Adipocyte (in vitro differentiated cells): ENCODE measurements around the gene TRA2B.
A peak's percentile ranks its signal among the peaks of the same experiment; 100 is the strongest.

ENCODE experiments used
- DNase-seq: peaks from one replicate; pipeline ENCODE4 v3.0.0-alpha.2; 2015; ENCODE audit warnings: low read depth
- H3K27me3 ChIP-seq: replicated peaks from 2 replicates; pipeline ENCODE4 v1.7.0; 2013; ENCODE audit warnings: mild to moderate bottlenecking, low read length, moderate library complexity; ENCODE audit not compliant: control insufficient read depth, insufficient read depth
- H3K36me3 ChIP-seq: 2 replicates; pipeline ENCODE4 v1.7.0; 2013; ENCODE audit warnings: low read length, mild to moderate bottlenecking, moderate library complexity; ENCODE audit not compliant: control insufficient read depth, insufficient read depth, severe bottlenecking
- H3K4me1 ChIP-seq: 2 replicates; pipeline ENCODE4 v1.7.0; 2013; ENCODE audit warnings: mild to moderate bottlenecking, low read length, moderate library complexity; ENCODE audit not compliant: control insufficient read depth, insufficient read depth
- H3K4me3 ChIP-seq: 2 replicates; pipeline ENCODE4 v1.7.0; 2013; ENCODE audit warnings: mild to moderate bottlenecking, low read length, moderate library complexity
- H3K9ac ChIP-seq: 2 replicates; pipeline ENCODE4 v1.7.0; 2013; ENCODE audit warnings: mild to moderate bottlenecking, low read length, moderate library complexity
- H3K9me3 ChIP-seq: 2 replicates; pipeline ENCODE4 v1.7.0; 2013; ENCODE audit warnings: mild to moderate bottlenecking, low read length, moderate library complexity; ENCODE audit not compliant: control insufficient read depth

The TRA2B gene

DNA sequence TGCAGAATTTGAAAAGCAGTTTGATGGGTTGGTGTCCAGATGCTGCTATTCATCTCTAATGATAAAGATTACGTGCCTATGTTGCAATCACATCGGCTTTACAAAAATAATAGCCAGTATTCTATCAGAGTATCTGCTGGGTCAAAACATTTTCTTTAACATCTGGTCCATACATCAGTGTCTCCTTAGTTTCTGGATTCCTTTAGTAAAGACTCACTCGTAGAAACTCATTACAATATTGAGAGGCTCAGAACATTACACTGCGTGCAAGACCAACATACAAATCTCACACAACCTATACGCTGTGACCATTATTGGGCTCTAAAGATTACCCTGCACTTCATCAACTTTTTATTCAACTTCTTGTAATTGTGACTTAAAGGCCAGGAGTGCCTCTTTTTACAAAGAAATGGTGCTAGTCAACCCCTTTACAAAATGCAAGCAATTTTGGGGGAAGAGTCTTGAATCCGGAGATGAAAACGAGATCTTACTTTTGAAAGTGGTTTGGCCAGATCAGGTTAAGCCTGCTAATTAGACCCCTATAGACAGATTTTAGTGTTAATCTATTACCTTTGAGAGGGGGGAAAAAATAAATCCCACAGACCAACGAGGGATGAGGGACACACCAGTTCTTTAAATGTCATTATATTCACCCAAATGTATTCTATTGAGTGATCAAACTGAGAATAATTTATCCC is 2.9 kb downstream of the TRA2B start:
- H3K36me3 ChIP-seq = peaks cover 7% of the 10 kb centered on the region
- H3K4me1 ChIP-seq = peaks cover 57% of the 10 kb centered on the region
- no peaks in the 10 kb centered on the region for H3K9me3 ChIP-seq
- peak; percentile 59 for DNase-seq
- no peaks in the 10 kb centered on the region for H3K27me3 ChIP-seq
- peak overlapping the region; percentile 97 for H3K9ac ChIP-seq
- peak overlapping the region; percentile 92 for H3K4me3 ChIP-seq

DNA sequence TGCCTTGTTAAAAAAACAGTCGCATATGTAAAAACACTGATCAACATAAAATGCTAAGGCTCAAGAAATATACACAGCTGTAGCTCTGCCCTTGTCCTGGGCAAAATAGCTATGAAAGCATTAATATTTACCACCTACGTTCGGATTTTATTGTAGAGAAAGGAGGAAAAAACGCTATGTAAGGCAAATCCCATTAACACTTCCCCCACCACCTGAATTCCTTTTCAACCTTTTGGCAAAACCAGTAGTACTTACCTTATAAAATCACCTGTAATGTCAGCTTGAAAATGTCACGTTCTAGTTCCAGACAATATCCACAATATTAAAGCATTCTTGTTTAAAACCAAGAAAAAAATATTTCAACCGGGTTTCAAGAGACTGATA is 3.6 kb downstream of the TRA2B start:
- Histone ChIP-seq H3K36me3 (peaks cover 7% of the 10 kb centered on the region), H3K4me1 (peaks cover 64% of the 10 kb centered on the region)

DNA sequence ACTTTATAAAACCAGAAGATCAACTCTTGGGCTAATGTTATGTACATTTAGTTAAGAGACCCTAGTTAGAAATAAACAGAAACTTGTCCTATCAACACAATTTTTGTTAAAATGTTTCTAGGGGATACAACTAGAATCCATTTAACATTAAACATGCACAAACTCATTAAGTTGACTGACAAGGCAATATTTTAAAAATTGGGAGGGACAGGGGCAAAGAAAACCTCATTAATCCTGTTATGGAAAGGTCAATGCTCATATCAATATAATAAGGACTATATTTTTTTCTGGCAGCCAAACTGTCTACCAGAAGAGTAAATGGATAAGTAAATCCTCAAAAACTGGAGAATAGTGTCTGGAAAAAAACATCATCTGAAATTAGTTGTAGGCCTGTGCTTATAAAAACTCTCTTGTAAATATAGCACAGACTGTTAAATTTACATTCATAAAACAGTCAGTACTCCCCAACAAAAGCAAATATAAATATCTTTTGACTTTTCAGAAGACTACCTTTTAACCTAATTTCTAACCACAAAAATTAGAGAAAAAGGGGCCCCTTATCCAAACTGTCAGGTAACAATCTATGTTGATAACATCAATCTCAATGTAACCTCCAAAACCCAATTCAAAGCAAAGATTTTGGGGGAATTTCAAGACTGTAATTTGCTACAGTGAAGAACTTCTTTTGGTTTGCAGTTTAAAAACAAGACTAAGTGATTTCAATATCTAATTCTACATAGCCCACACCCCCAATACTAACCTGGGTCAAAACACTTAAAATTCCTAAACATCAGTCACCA is 4.2 kb downstream of the TRA2B start:
- Histone ChIP-seq H3K9me3 (no peaks in the 10 kb centered on the region), H3K9ac (peak overlapping the region; percentile 97), H3K4me1 (peaks cover 70% of the 10 kb centered on the region), H3K4me3 (peak overlapping the region; percentile 92), H3K27me3 (no peaks in the 10 kb centered on the region), H3K36me3 (peaks cover 7% of the 10 kb centered on the region)
- DNase-seq = no peak

More for the DNA sequence above, 3.6 kb downstream of the TRA2B start:
- peak; percentile 27 for DNase-seq
- Histone ChIP-seq H3K9ac (peak overlapping the region; percentile 97), H3K4me3 (peak overlapping the region; percentile 92), H3K9me3 (no peaks in the 10 kb centered on the region), H3K27me3 (no peaks in the 10 kb centered on the region)

GRCh38 chr3:185931777-185932612 is 5.8 kb downstream of the TRA2B start:
- Histone ChIP-seq H3K4me1 (peaks cover 85% of the 10 kb centered on the region), H3K36me3 (peaks cover 7% of the 10 kb centered on the region), H3K4me3 (peak overlapping the region; percentile 92), H3K9ac (peak overlapping the region; percentile 32), H3K27me3 (no peaks in the 10 kb centered on the region), H3K9me3 (no peaks in the 10 kb centered on the region)
- DNase-seq = no peak

- Histone ChIP-seq H3K36me3 (peaks cover 18% of the 10 kb centered on the region), H3K4me1 (peaks cover 98% of the 10 kb centered on the region), H3K27me3 (no peaks in the 10 kb centered on the region), H3K9ac (no peak overlapping the region), H3K9me3 (no peaks in the 10 kb centered on the region), H3K4me3 (peak overlapping the region; percentile 92)
- peak; percentile 61 for DNase-seq
Measured at GRCh38 chr3:185930393-185931107, 7.3 kb downstream of the TRA2B start.

- Histone ChIP-seq H3K4me3 (peak overlapping the region; percentile 27), H3K36me3 (peaks cover 29% of the 10 kb centered on the region)
- no peak for DNase-seq
Measured at GRCh38 chr3:185929192-185930151, 8.3 kb downstream of the TRA2B start.

GRCh38 chr3:185928496-185928895 is 9.3 kb downstream of the TRA2B start:
- Histone ChIP-seq H3K4me3 (peak overlapping the region; percentile 17), H3K4me1 (peaks cover 78% of the 10 kb centered on the region)

More at GRCh38 chr3:185929192-185930151, 8.3 kb downstream of the TRA2B start:
- no peaks in the 10 kb centered on the region for H3K9me3 ChIP-seq
- H3K27me3 ChIP-seq = no peaks in the 10 kb centered on the region
- peaks cover 88% of the 10 kb centered on the region for H3K4me1 ChIP-seq
- H3K9ac ChIP-seq = no peak overlapping the region

DNA sequence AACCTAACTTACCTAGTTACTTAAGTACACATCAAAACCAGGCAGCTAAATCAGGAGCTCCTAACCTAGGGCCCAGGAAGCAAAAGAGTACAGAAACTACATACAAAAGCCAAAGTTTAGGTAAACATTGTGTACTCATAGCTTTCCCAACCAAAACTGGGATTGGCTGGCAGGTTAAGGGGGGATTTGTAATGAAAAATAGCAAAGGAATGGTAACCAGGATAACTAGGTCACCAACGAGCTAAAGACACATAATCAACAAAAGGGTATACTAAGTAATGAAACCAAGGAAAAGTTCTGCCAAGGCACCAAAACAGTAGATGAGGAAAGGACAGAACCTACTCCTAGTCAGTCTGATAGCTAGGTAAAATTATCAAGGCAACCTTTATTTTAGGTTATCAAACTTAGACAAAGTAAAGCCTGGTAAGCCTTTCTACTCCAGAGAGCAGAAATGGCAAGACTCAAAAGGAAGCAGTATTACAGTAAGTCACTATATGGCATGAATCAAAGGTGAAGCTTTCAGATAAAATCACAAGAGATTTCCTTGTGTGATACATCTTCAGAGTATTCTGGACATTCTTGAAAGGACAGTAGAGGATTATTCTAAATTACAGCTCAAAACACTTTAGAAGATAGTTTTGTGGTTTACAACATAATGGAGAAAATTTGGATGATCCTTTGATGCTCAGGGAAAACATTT is 10.2 kb downstream of the TRA2B start:
- no peak for DNase-seq
- Histone ChIP-seq H3K36me3 (peaks cover 47% of the 10 kb centered on the region), H3K4me3 (peak overlapping the region; percentile 17), H3K9ac (no peak overlapping the region), H3K9me3 (no peaks in the 10 kb centered on the region), H3K27me3 (no peaks in the 10 kb centered on the region), H3K4me1 (peaks cover 69% of the 10 kb centered on the region)

More at GRCh38 chr3:185928496-185928895, 9.3 kb downstream of the TRA2B start:
- DNase-seq = no peak
- Histone ChIP-seq H3K36me3 (peaks cover 39% of the 10 kb centered on the region), H3K9ac (peak overlapping the region; percentile 3), H3K9me3 (no peaks in the 10 kb centered on the region), H3K27me3 (no peaks in the 10 kb centered on the region)

GRCh38 chr3:185926445-185926844 is 11.4 kb downstream of the TRA2B start:
- Histone ChIP-seq H3K27me3 (no peaks in the 10 kb centered on the region), H3K36me3 (peaks cover 59% of the 10 kb centered on the region), H3K9ac (no peak overlapping the region), H3K9me3 (no peaks in the 10 kb centered on the region), H3K4me1 (peaks cover 57% of the 10 kb centered on the region), H3K4me3 (peak overlapping the region; percentile 16)
- DNase-seq = no peak
